Measurements from ENCODE around the gene ANKHD1.
"Not testable (repeated sequence)": the region's sequence is repeated elsewhere in the genome, so short reads cannot be mapped to it uniquely, and the experiment has no call there.

ANKHD1 gene

GRCh38 chr5:140381351-140381750, 20.3 kb upstream of the ANKHD1 start:
- DNase-seq = no peak

- no peak for DNase-seq
Observed at GRCh38 chr5:140381972-140382371, 19.7 kb upstream of the ANKHD1 start.

GRCh38 chr5:140382866-140383265, 18.8 kb upstream of the ANKHD1 start:
- no peak for DNase-seq

- DNase-seq = no peak
Observed at GRCh38 chr5:140383300-140383699, 18.3 kb upstream of the ANKHD1 start.

- DNase-seq = no peak
Observed at GRCh38 chr5:140388052-140388451, 13.6 kb upstream of the ANKHD1 start.

GRCh38 chr5:140391312-140391711, 10.3 kb upstream of the ANKHD1 start:
- DNase-seq = no peak

GRCh38 chr5:140391732-140392131, 9.9 kb upstream of the ANKHD1 start:
- no peak for DNase-seq

GRCh38 chr5:140393738-140394137, 7.9 kb upstream of the ANKHD1 start:
- no peak for DNase-seq

GRCh38 chr5:140398379-140398811, 3.2 kb upstream of the ANKHD1 start:
- no peak for DNase-seq

GRCh38 chr5:140399979-140400729, 1.5 kb upstream of the ANKHD1 start:
- DNase-seq = no peak

GRCh38 chr5:140400730-140401361, 787 bp upstream of the ANKHD1 start:
- peak; percentile 54 for DNase-seq

GRCh38 chr5:140402258-140403074, 833 bp downstream of the ANKHD1 start:
- DNase-seq = peak; percentile 1

- DNase-seq = no peak
Observed at GRCh38 chr5:140403613-140404012, 2.0 kb downstream of the ANKHD1 start.

- DNase-seq = no peak
Observed at GRCh38 chr5:140408750-140409241, 7.2 kb downstream of the ANKHD1 start.

GRCh38 chr5:140413230-140413629, 11.6 kb downstream of the ANKHD1 start:
- no peak for DNase-seq

- no peak for DNase-seq
Observed at GRCh38 chr5:140417235-140417634, 15.6 kb downstream of the ANKHD1 start.

- DNase-seq = no peak
Observed at GRCh38 chr5:140418862-140419520, 17.4 kb downstream of the ANKHD1 start.

GRCh38 chr5:140420226-140420570, 18.6 kb downstream of the ANKHD1 start:
- DNase-seq = no peak

- no peak for DNase-seq
Observed at GRCh38 chr5:140420665-140421361, 19.2 kb downstream of the ANKHD1 start.

GRCh38 chr5:140421375-140421774, 19.7 kb downstream of the ANKHD1 start:
- DNase-seq = not testable (repeated sequence)

- DNase-seq = no peak
Observed at GRCh38 chr5:140423609-140424008, 22.0 kb downstream of the ANKHD1 start.

GRCh38 chr5:140424135-140424534, 22.5 kb downstream of the ANKHD1 start:
- no peak for DNase-seq
